ENCODE data around the gene DNM1L.

The DNM1L gene

DNA sequence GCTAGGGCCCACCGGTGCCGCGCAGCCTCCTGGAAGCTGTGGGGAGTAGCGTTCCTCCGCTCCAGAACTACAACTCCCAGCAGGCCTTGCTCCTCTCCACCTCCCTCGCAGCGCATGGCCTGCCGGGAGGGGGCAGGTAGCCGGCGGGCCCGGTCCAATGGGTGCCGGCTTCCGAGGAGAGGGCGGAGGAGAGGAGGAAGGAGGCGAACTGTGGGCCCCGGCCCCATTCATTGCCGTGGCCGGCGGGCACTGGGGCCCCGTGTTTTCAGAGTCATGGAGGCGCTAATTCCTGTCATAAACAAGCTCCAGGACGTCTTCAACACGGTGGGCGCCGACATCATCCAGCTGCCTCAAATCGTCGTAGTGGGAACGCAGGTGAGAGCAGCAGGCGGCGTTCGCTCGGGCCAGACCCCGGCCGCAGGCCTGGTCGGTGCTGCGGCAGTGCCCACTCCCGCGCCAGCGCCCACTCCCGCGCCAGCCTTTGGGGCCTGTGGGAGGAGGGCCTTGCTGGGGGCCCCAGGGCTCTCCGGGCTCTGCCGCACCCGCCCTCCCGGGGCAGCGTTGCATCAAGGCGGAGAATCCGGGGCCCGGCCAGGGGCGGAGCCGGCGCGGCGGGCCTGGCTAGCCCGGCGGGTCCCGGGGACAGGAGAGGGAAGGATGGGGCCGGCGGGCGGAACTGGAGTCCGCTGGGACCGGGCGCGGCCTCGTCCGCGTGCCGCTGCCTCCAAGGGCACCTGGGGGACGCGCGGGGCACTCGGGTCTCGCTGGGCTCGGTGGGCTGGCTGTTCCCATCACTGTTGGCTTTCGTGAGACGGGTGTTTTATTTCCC lies at the start of gene DNM1L:
Gene DNM1L, plus strand, starts transcription at position 211 of the 829 bp plus-strand sequence. Its CDS starts 63 bp downstream, at position 274.
- peak; percentile 98 for DNase-seq (ENCODE audit: low spot score)

DNA sequence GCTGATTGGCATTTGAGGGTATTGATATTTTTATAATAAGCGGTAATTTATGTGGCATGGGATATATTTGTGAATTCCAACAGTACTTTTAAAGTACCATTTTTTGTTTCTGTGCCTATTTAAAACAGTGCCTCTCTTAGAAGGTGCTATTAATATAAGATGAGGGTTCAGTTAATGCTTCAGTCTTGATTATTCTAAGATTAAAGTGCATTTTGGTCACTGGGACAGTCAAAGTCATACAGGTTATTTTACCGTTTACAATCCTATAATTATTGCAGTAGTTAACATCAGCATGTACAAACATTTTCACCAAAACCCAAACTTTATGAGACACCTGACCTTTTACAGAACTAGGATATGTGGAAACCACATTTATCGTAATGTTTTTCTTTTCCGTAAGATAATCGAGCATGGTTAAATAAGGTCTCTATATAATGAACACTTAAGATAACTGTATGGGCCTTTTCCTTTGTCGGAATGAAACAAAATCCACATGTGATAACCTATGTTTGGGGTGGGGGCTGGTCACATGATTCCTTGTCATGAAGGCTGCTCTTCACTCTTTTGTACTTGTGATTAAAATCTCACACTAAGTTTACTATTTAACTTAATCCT lies 37.7 kb upstream of the DNM1L start:
- DNase-seq (ENCODE audit: low spot score), result no peak

DNA sequence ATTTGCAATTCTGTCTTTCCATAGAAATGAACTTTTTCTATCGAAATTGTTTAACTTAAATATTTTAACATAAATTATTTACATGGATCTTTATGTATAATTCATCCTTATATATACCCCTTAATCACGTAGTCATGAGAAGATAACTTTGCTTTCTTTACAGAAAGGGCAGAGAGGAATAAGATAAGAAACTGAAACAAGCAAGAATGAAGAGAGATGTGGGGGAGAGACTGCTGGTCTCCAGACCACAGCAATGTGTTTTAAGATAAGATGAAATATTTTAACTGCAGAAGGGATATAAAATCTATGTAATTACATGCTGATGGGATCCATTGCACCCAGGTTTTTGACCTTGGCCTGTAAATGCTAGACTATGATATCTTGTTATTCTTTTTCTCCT lies 34.7 kb upstream of the DNM1L start:
- DNase-seq (ENCODE audit: low spot score), result no peak

GRCh38 chr12:32647275-32647674 lies 31.8 kb upstream of the DNM1L start:
- no peak for DNase-seq (ENCODE audit: low spot score)

DNA sequence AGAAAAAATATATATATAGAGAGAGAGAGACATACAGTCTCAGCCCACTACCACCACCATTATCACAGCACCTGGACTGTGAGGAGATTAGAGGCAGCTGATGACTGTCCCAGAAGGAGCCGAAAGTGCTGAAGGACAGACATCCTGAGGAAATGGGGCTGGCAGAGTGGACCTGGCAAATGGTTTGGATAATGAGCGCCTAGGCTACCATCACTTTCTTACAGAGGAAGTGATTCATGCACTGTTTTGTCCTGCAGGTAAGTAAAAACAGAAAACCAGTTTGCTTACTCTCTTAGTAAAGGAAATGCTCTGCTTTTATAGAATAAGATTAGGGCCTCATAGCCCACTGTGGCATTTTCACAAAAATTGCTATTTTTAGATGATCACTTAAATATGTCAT lies 28.6 kb upstream of the DNM1L start:
- peak; percentile 47 for DNase-seq (ENCODE audit: low spot score)

DNA sequence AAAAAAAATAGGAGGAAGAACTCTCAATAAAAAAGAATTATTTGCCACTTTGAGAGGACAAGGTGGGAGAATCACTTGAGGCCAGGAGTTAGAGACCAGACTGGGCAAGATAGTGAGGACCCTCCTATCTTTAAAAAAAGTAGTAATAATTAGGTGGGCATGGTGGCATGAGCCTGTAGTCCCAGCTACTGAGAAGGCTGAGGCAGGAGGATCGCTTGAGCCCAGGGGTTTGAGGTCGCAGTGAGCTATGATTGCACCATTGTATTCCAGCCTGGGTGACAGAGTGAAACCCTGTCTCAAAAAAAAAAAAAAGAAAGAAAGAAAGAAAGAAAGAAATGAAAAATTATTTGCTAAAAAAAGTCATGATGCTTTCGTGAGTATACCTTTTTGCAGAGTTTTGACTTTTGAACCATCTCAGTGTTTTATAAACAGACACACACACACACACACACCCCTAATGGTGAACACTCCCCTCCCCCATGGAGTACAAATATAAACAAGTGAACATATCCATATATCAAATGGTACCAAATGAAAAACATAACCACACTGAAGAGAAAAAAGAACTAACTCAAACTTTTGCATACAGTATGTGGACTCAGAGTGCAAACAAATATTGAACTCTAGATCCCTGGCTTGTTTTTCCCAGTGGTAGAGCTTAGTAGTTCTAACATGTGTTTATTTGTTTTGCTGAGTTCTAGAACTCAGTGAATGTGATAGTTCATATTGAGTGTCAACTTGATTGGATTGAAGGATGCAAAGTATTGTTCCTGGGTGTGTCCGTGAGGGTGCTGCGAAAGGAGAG lies 27.7 kb upstream of the DNM1L start:
- DNase-seq (ENCODE audit: low spot score), result no peak

GRCh38 chr12:32651956-32652210 lies 27.2 kb upstream of the DNM1L start:
- DNase-seq (ENCODE audit: low spot score), result no peak

GRCh38 chr12:32659908-32660440 lies 19.1 kb upstream of the DNM1L start:
- no peak for DNase-seq (ENCODE audit: low spot score)

DNA sequence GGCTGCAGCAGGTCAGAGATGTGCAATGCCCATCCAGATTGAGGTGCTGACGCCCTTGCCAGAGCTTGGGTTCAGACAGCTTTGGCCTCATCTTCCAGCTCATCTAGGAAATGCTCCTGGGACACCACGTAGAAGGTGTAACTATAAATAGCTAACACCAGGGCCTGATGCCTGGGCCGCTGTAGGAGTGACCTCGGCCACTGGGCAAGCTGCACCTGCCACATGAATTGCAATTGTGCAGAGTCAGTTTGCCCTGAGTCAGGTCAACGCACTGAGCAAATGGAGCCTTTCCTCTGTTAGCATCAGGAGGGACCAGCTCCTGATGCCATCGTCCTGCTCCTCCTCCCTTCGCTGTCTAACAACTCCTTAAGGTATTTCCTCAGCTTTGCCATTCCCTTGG lies 17.4 kb upstream of the DNM1L start:
- DNase-seq (ENCODE audit: low spot score), result no peak

DNA sequence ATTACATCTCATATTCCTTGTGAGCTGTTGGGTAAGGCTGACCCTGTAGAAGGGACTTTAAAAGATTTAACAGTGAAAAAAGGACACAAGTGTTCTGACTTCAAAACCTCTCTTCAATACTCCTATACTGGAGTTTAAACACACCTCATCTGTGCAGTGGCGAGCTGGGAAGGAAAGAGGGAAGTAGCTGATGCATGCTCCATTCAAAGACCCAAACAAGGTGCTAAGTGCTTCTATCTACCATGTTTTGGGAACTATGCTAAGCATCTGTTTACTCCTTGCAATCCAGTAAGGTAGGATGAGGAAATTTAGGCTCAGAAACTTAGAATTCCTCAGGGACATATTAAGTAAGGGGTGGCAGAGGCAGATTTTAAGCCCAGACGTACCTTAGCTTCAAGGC lies 16.4 kb upstream of the DNM1L start:
- DNase-seq (ENCODE audit: low spot score), result no peak

DNA sequence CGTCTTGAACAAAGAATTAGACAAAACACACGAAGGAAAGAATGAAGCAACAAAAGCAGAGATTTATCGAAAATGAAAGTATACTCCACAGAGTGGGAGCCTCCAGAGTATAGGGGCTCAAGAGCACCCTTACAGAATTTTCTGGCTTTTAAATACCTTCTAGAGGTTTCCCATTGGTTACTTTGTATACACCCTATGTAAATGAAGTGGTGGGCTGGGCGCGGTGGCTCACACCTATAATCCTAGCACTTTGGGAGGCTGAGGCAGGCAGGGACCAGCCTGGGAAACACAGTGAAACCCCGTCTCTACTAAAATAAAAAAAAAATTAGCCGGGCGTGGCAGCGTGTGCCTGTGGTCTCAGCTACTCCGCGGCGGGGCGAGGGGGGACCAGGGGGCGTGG lies 13.1 kb upstream of the DNM1L start:
- DNase-seq (ENCODE audit: low spot score), result no peak

DNA sequence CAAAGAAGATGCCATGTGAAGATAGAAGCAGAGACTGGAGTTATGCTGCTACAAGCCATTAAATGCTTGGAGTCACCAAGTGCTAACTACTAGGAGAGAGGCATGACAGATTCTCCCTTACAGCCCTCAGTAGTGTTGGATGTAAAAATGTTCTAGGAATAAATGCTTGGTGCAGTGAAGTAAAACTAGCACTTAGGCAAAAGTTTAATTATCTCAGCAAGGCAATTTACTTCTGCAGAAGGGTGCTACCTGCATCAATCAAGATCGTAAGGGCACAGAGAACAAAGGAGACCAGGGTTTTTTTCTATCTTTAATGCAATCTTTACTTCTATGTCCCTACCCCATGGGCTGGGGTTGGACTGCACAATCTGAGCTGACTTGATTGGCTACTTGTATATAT lies 9.5 kb upstream of the DNM1L start:
- DNase-seq (ENCODE audit: low spot score), result no peak

- DNase-seq (ENCODE audit: low spot score), result peak; percentile 61
These were observed 6.9 kb upstream of the DNM1L start for GRCh38 chr12:32671930-32672780.

- DNase-seq (ENCODE audit: low spot score), result no peak
These were observed 778 bp downstream of the DNM1L start for GRCh38 chr12:32679920-32680237.

DNA sequence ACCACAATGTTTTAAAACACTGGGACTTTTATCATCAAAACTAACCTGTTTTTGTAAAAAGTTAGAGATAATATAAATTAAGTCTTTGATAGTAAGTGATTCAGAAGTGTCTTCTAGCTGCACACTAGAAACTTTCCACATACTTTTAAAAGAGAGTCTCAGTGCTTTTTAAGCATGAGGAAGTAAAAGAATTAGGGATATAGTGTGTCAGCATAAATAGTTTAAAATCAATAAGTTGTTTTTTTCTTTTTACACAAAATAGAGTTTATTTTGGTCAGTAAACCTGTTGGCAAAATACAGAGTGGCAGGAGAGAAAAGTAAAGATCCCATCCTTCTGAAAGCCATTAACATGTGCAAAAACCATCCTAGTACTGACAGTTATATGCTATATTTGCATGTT lies 1.7 kb downstream of the DNM1L start:
- no peak for DNase-seq (ENCODE audit: low spot score)

GRCh38 chr12:32681272-32681671 lies 2.2 kb downstream of the DNM1L start:
- DNase-seq (ENCODE audit: low spot score), result no peak

DNA sequence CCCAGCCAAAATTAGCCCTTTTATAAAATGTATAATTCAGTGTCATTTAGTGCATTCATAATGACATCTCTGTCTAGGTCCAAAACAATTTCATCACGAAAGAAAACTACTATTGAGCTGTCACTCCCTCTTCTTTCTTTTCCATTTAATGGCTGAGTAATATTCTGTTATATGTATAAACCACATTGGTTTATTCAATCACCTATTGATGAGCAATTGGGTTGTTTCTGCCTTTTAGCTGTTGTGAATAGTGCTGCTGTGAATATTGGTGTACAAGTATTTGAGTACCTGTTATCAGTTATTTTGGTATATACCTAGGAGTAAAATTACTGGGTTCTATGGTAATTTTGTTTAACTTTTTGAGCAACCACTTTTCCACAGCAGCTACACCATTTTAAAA lies 7.2 kb downstream of the DNM1L start:
- DNase-seq (ENCODE audit: low spot score), result no peak

DNA sequence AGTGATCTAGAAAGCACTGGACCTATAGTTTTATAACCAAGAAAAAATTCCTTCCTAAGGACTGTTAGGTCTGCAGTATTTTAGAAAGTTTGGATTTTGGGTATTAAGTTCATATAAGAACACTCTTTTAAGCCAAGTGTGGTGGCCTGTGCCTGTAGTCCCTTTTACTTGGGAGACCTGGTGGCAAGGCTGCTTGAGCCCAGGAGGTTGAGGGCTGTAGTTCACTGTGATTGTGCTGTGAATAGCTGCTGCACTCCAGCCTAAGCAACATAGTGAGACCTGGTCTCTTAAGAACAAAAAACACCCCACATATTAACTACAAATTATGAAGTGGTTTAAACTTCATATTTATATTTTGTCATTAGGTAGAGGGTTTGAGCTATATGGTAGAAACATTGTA lies 9.7 kb downstream of the DNM1L start:
- no peak for DNase-seq (ENCODE audit: low spot score)

DNA sequence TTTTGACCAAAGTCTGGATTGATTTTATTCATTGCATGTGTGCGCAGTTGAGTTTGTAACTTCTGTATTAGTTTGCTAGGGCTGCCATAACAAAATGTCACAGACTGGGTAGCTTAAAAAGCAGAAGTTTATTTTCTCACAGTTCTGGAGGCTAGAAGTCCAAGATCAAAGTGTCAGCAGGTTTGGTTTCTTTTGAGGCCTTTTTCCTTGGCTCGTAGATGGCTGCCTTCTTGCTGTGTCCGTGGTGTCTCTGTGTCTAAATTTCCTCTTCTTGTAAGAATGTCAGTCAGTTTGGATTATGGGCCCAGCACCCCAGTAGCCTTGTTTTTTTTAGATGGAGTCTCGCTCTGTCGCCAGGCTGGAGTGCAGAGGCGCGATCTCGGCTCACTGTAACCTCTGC lies 11.8 kb downstream of the DNM1L start:
- no peak for DNase-seq (ENCODE audit: low spot score)

GRCh38 chr12:32692358-32692757 lies 13.3 kb downstream of the DNM1L start:
- no peak for DNase-seq (ENCODE audit: low spot score)

- DNase-seq (ENCODE audit: low spot score), result no peak
These were observed 13.9 kb downstream of the DNM1L start for GRCh38 chr12:32693036-32693435.

DNA sequence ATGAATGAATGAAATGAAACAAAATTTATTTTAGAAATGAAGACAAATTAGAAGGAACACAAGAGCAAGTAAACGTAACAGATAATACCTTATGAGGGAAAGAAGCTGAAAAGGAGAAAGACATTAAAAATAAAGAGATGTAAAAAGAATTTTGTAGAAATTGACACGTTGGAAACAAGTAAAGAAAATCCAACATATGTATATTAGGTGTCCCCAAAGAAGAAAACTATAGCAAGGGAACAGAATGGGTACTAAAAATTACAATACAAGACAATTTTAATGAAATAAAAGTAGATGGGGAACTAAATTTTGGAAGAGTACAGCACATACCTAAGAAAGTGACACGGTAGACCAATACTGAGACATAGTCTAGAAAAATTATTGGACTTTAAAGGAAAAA lies 16.7 kb downstream of the DNM1L start:
- DNase-seq (ENCODE audit: low spot score), result no peak

All from kidney tubule cell (primary cell).